ENCODE results near the gene CSRP1. TPM values are rescaled to one million over a fixed set of nuclear protein-coding genes. Genes with fewer than 3 reads are reported as not detected.
A peak's percentile ranks its signal among the peaks of the same experiment; 100 is the strongest.

CSRP1 gene
- total RNA-seq, 1 donor from 2014 or later: 6.2 TPM

- no peak for DNase-seq
- Mint-ChIP-seq H3K9me3 (ENCODE audit: unreplicated experiment) (peaks cover 2% of the 10 kb centered on the region), H3K4me3 (ENCODE audit: unreplicated experiment) (no peak overlapping the region), H3K27ac (ENCODE audit: unreplicated experiment) (no peak overlapping the region), H3K36me3 (ENCODE audit: unreplicated experiment) (no peaks in the 10 kb centered on the region), H3K4me1 (ENCODE audit: low read depth, unreplicated experiment) (peaks cover 7% of the 10 kb centered on the region), H3K27me3 (ENCODE audit: unreplicated experiment) (no peaks in the 10 kb centered on the region)
- TF ChIP-seq, protein P1, sequence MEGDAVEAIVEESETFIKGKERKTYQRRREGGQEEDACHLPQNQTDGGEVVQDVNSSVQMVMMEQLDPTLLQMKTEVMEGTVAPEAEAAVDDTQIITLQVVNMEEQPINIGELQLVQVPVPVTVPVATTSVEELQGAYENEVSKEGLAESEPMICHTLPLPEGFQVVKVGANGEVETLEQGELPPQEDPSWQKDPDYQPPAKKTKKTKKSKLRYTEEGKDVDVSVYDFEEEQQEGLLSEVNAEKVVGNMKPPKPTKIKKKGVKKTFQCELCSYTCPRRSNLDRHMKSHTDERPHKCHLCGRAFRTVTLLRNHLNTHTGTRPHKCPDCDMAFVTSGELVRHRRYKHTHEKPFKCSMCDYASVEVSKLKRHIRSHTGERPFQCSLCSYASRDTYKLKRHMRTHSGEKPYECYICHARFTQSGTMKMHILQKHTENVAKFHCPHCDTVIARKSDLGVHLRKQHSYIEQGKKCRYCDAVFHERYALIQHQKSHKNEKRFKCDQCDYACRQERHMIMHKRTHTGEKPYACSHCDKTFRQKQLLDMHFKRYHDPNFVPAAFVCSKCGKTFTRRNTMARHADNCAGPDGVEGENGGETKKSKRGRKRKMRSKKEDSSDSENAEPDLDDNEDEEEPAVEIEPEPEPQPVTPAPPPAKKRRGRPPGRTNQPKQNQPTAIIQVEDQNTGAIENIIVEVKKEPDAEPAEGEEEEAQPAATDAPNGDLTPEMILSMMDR (IDR thresholded peaks at IDR 0.05; ENCODE audit: partially characterized antibody, unreplicated experiment): no peak
Measured at GRCh38 chr1:201457508-201457960, 49.4 kb downstream of the CSRP1 start.

- DNase-seq: no peak
- Mint-ChIP-seq H3K4me3 (ENCODE audit: unreplicated experiment) (no peak overlapping the region), H3K4me1 (ENCODE audit: low read depth, unreplicated experiment) (peaks cover 7% of the 10 kb centered on the region), H3K9me3 (ENCODE audit: unreplicated experiment) (peaks cover 2% of the 10 kb centered on the region), H3K36me3 (ENCODE audit: unreplicated experiment) (no peaks in the 10 kb centered on the region), H3K27me3 (ENCODE audit: unreplicated experiment) (no peaks in the 10 kb centered on the region), H3K27ac (ENCODE audit: unreplicated experiment) (no peak overlapping the region)
- TF ChIP-seq, protein P1 (IDR thresholded peaks at IDR 0.05; ENCODE audit: partially characterized antibody, unreplicated experiment): no peak
Measured at GRCh38 chr1:201456499-201457309, 50.2 kb downstream of the CSRP1 start.

- Mint-ChIP-seq H3K27ac (ENCODE audit: unreplicated experiment) (no peak overlapping the region), H3K9me3 (ENCODE audit: unreplicated experiment) (peaks cover 2% of the 10 kb centered on the region), H3K4me3 (ENCODE audit: unreplicated experiment) (no peak overlapping the region), H3K4me1 (ENCODE audit: low read depth, unreplicated experiment) (peaks cover 11% of the 10 kb centered on the region), H3K36me3 (ENCODE audit: unreplicated experiment) (no peaks in the 10 kb centered on the region), H3K27me3 (ENCODE audit: unreplicated experiment) (no peaks in the 10 kb centered on the region)
- DNase-seq: no peak
- TF ChIP-seq, protein P1 (IDR thresholded peaks at IDR 0.05; ENCODE audit: partially characterized antibody, unreplicated experiment): no peak
Measured at GRCh38 chr1:201455098-201455497, 51.8 kb downstream of the CSRP1 start.

- Mint-ChIP-seq H3K27me3 (ENCODE audit: unreplicated experiment) (no peaks in the 10 kb centered on the region), H3K36me3 (ENCODE audit: unreplicated experiment) (no peaks in the 10 kb centered on the region), H3K9me3 (ENCODE audit: unreplicated experiment) (peaks cover 2% of the 10 kb centered on the region), H3K27ac (ENCODE audit: unreplicated experiment) (no peak overlapping the region), H3K4me1 (ENCODE audit: low read depth, unreplicated experiment) (peaks cover 11% of the 10 kb centered on the region), H3K4me3 (ENCODE audit: unreplicated experiment) (no peak overlapping the region)
- peak; percentile 48 for DNase-seq
- TF ChIP-seq, protein P1 (IDR thresholded peaks at IDR 0.05; ENCODE audit: partially characterized antibody, unreplicated experiment): no peak
Measured at GRCh38 chr1:201454608-201455007, 52.3 kb downstream of the CSRP1 start.

GRCh38 chr1:201452866-201453265, 54.1 kb downstream of the CSRP1 start:
- TF ChIP-seq, protein P1 (IDR thresholded peaks at IDR 0.05; ENCODE audit: partially characterized antibody, unreplicated experiment): no peak
- H3K27me3 Mint-ChIP-seq (ENCODE audit: unreplicated experiment): no peaks in the 10 kb centered on the region
- H3K36me3 Mint-ChIP-seq (ENCODE audit: unreplicated experiment): no peaks in the 10 kb centered on the region
- no peak for DNase-seq
- peaks cover 2% of the 10 kb centered on the region for H3K9me3 Mint-ChIP-seq (ENCODE audit: unreplicated experiment)
- peaks cover 15% of the 10 kb centered on the region for H3K4me1 Mint-ChIP-seq (ENCODE audit: low read depth, unreplicated experiment)
- no peak overlapping the region for H3K4me3 Mint-ChIP-seq (ENCODE audit: unreplicated experiment)
- no peak overlapping the region for H3K27ac Mint-ChIP-seq (ENCODE audit: unreplicated experiment)

All from glutamatergic neuron (in vitro differentiated cells).